Transverse colon (tissue), 4 donors: Measurements from ENCODE around the gene MTMR4. TPM values are rescaled to one million over a fixed set of nuclear protein-coding genes. Genes with fewer than 3 reads are reported as not detected.

Experiments
- DNase-seq: peaks from one replicate; pipeline ENCODE4 v3.0.0-alpha.2; 2019
- H3K27ac ChIP-seq, 4 donors: fragments of 200-600 bp; sonication (generic); 2 replicates each; pipeline ENCODE4 v1.5.1; 2016 to 2018; ENCODE audit warnings: inconsistent platforms in 4 of 4
- H3K27me3 ChIP-seq: fragments of 200-600 bp; sonication (generic); 2 replicates; pipeline ENCODE4 v1.5.1; 2017; ENCODE audit warnings: inconsistent platforms
- H3K36me3 ChIP-seq, 4 donors: fragments of 200-600 bp; sonication (generic); 2 replicates each; pipeline ENCODE4 v1.5.1; 2017 to 2019; ENCODE audit warnings: inconsistent platforms in 4 of 4
- H3K4me1 ChIP-seq, 4 donors: fragments of 200-600 bp; sonication (generic); 2 replicates each; pipeline ENCODE4 v1.5.1; 2017 to 2020; ENCODE audit warnings: inconsistent platforms in 4 of 4
- H3K4me3 ChIP-seq, 4 donors: fragments of 200-600 bp; sonication (generic); 1 replicate in 1 of 4; 2 replicates in 3 of 4; pipeline versions ENCODE4 v1.5.1 to v1.6.1; 2017 to 2019; ENCODE audit warnings: inconsistent platforms in 4 of 4
- H3K9me3 ChIP-seq, 2 donors: fragments of 200-600 bp; sonication (generic); 2 replicates each; pipeline ENCODE4 v1.5.1; 2017 to 2019; ENCODE audit warnings: inconsistent platforms in 2 of 2
- CTCF ChIP-seq, 5 experiments: fragments of 200-600 bp in 3 of 5; fragments of 450-650 bp in 2 of 5; sonication (generic) in 3 of 5; IDR thresholded peaks; 1 replicate in 2 of 5; 2 replicates in 3 of 5; pipeline ENCODE4 v1.5.1; 2016 to 2017; ENCODE audit warnings: antibody characterized with exemption in 5 of 5, inconsistent platforms in 3 of 5, mild to moderate bottlenecking in 2 of 5, moderate library complexity in 1 of 5
- EP300 ChIP-seq: sonication (generic); formaldehyde crosslinking; IDR thresholded peaks from one replicate; pipeline ENCODE4 v1.6.1; 2017; ENCODE audit warnings: antibody characterized with exemption, low read depth
- POLR2A ChIP-seq: fragments of 450-650 bp; IDR thresholded peaks from one replicate; pipeline ENCODE4 v1.6.1; 2016; ENCODE audit warnings: antibody characterized with exemption, mild to moderate bottlenecking, moderate library complexity
- POLR2AphosphoS5 ChIP-seq, 3 donors: sonication (generic); formaldehyde crosslinking; IDR thresholded peaks; one replicate each; pipeline ENCODE4 v1.6.1; 2016; ENCODE audit warnings: antibody characterized with exemption in 3 of 3
- WGBS, 2 donors: methylation state at CpG; one replicate each; pipeline ENCODE4 v1.1.5; 2018; ENCODE audit warnings: low coverage in 1 of 2; 5-methylcytosine and 5-hydroxymethylcytosine counted together
- in situ Hi-C, 4 donors: fragments of 200-750 bp; cut with MboI; loops; one replicate each; pipeline versions ENCODE4 v1.15.0 to v1.15.1; 2017; ENCODE audit warnings: low sequenced_read_pairs in 3 of 4, low pct_ligation_motif_present in 1 of 4, low pct_unique_long_range_greater_than_20kb in 1 of 4
- intact Hi-C: fragments of 100-400 bp; cut with DNase I; formaldehyde crosslinking; loops from one replicate; pipeline ENCODE4 v1.15.1; 2023; ENCODE audit warnings: low total_unique reads
- total RNA-seq, 4 donors: library from RNA; depleted of rRNA; stranded (reverse); fragments of >200 nt; gene quantifications; one replicate each; pipeline ENCODE4 v1.1.0, GENCODE V29; 2016

Gene MTMR4
- total RNA-seq, 4 donors from 2014 or later: 43.2 to 79.6 (median 53.1) TPM

- no peaks in the 10 kb centered on the region for H3K9me3 ChIP-seq
- intact Hi-C loops: no loop called here
- H3K27ac ChIP-seq: no peak overlapping the region
- WGBS, 2 donors: 68 to 83% methylated on average over 5 to 6 of the region's 6 CpGs
- no peak for TF ChIP-seq POLR2AphosphoS5 (IDR thresholded peaks at IDR 0.05)
- TF ChIP-seq EP300: no peak
- no peak for TF ChIP-seq POLR2A
- TF ChIP-seq CTCF (IDR thresholded peaks at IDR 0.05): no peak
- in situ Hi-C loops: no loop called here
- no peak overlapping the region for H3K4me3 ChIP-seq
- no peaks in the 10 kb centered on the region for H3K27me3 ChIP-seq
- H3K4me1 ChIP-seq: no peaks in the 10 kb centered on the region
- H3K36me3 ChIP-seq: no peaks in the 10 kb centered on the region
- DNase-seq: no peak
These were observed 34.3 kb downstream of the MTMR4 start for GRCh38 chr17:58480090-58480489.

DNA sequence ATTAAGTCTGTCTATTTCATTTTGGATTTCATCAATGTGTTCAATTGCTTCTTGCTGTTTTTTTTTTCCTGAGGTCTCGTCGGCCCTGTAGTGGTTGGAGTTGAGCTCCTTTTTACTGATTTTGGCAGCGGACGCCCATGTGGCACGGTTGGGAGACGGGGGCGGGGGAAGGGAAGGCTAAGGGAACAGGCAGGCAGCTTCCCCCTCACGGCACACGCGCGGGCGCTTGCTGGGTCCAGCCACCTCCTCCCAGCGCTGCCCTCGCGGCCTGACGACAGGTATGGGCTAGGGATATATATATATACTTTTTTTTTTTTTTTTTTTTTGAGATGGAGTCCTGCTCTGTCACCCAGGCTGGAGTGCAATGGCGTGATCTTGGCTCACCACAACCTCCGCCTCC, 37.6 kb downstream of the MTMR4 start:
- DNase-seq: no peak
- 85 to 91% methylated on average over 12 to 18 of the region's 18 CpGs for WGBS, 2 donors
- H3K27me3 ChIP-seq: no peaks in the 10 kb centered on the region
- H3K9me3 ChIP-seq: no peaks in the 10 kb centered on the region
- in situ Hi-C loops: no loop called here
- no peak overlapping the region for H3K4me3 ChIP-seq
- no peaks in the 10 kb centered on the region for H3K4me1 ChIP-seq
- TF ChIP-seq POLR2AphosphoS5 (IDR thresholded peaks at IDR 0.05): no peak
- TF ChIP-seq CTCF (IDR thresholded peaks at IDR 0.05): no peak
- no peak for TF ChIP-seq EP300
- TF ChIP-seq POLR2A: no peak
- no peaks in the 10 kb centered on the region for H3K36me3 ChIP-seq
- no peak overlapping the region for H3K27ac ChIP-seq
- intact Hi-C loops: no loop called here

- Histone ChIP-seq H3K4me3 (no peak overlapping the region), H3K9me3 (no peaks in the 10 kb centered on the region), H3K4me1 (no peaks in the 10 kb centered on the region), H3K36me3 (no peaks in the 10 kb centered on the region), H3K27ac (no peak overlapping the region), H3K27me3 (no peaks in the 10 kb centered on the region)
- in situ Hi-C loops: no loop called here
- no peak for DNase-seq
- intact Hi-C loops: no loop called here
- no peak for TF ChIP-seq POLR2AphosphoS5 (IDR thresholded peaks at IDR 0.05)
- TF ChIP-seq CTCF (IDR thresholded peaks at IDR 0.05): no peak
- TF ChIP-seq EP300: no peak
- no peak for TF ChIP-seq POLR2A
These were observed 38.5 kb downstream of the MTMR4 start for GRCh38 chr17:58475985-58476384.

DNA sequence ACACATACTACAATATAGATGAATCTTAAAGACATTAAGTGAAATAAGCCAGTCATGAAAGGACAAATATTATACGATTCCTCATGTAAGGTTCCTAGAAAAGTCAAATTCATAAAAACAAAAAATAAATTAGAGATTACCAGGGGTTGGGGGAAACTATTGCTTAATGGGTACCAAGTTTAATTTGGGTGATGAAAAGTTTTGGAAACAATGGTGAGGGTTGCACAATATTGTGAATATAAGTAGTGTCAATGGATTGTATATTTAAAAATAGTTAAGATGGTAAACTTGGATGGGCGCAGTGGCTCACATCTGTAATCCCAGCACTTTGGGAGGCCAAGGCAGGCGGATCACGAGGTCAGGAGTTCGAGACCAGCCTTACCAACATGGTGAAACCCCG, 44.1 kb downstream of the MTMR4 start:
- peaks cover 14% of the 10 kb centered on the region for H3K27me3 ChIP-seq
- H3K9me3 ChIP-seq: no peaks in the 10 kb centered on the region
- 89 to 91% methylated on average over 5 to 6 of the region's 6 CpGs for WGBS, 2 donors
- DNase-seq: no peak
- TF ChIP-seq CTCF (IDR thresholded peaks at IDR 0.05) (no peak), EP300 (no peak), POLR2A (no peak), POLR2AphosphoS5 (IDR thresholded peaks at IDR 0.05) (no peak)
- no peaks in the 10 kb centered on the region for H3K36me3 ChIP-seq
- no peaks in the 10 kb centered on the region for H3K4me1 ChIP-seq
- H3K27ac ChIP-seq: no peak overlapping the region
- intact Hi-C loops: no loop called here
- H3K4me3 ChIP-seq: no peak overlapping the region
- in situ Hi-C loops: no loop called here
